ENCODE data around the gene EPS15. TPM values are rescaled to one million over a fixed set of nuclear protein-coding genes. Genes with fewer than 3 reads are reported as not detected.

The EPS15 gene
- polyA plus RNA-seq, 1 donor (not counting 4 experiments of a cell fraction or from before 2014, with no cell fraction given), result 33.2 TPM

- no peaks in the 10 kb centered on the region for H3K9me1 ChIP-seq (ENCODE audit: control insufficient read depth, extremely low read depth, insufficient read depth, low read length)
- dilution Hi-C loops (cut with MboI; ENCODE audit: extremely low pct_ligation_motif_present, low sequenced_read_pairs), result no loop called here
- H3K9me3 ChIP-seq (ENCODE audit: control insufficient read depth, low read depth, low read length), result no peaks in the 10 kb centered on the region
- no peaks in the 10 kb centered on the region for H3K27me3 ChIP-seq (ENCODE audit: control insufficient read depth, extremely low read depth, insufficient read depth, low read length)
- peaks cover 87% of the 10 kb centered on the region for H3K79me2 ChIP-seq (ENCODE audit: control insufficient read depth, insufficient read depth, low read length)
- H3K36me3 ChIP-seq (ENCODE audit: control insufficient read depth in 2 of 2, extremely low read depth in 1 of 2, insufficient read depth in 2 of 2, low read length in 2 of 2), result no peaks in the 10 kb centered on the region
- DNase-seq (ENCODE audit: low read depth, low spot score), result no peak
- TF ChIP-seq CTCF (optimal IDR thresholded peaks at IDR 0.05 in 1 of 3, IDR thresholded peaks at IDR 0.05 in 1 of 3, conservative IDR thresholded peaks at IDR 0.05 in 1 of 3; ENCODE audit: extremely low read depth in 1 of 3, insufficient read depth in 2 of 3, low read length in 3 of 3) (no peak), EZH2 (IDR thresholded peaks at IDR 0.05; ENCODE audit: low read length) (no peak)
- no peaks in the 10 kb centered on the region for H4K20me1 ChIP-seq (ENCODE audit: control insufficient read depth, extremely low read depth, insufficient read depth, low read length)
- H2AFZ ChIP-seq (ENCODE audit: control insufficient read depth, low read length), result no peak overlapping the region
- FAIRE-seq, result peak; percentile 61
- H3K4me2 ChIP-seq (ENCODE audit: control insufficient read depth, extremely low read depth, insufficient read depth, low read depth, low read length), result peak overlapping the region; percentile 55
- peaks cover 13% of the 10 kb centered on the region for H3K4me1 ChIP-seq (ENCODE audit: control insufficient read depth, extremely low read depth, insufficient read depth, low read length)
- peak overlapping the region in 1 of 3 experiments; percentile 26 for H3K4me3 ChIP-seq (ENCODE audit: control insufficient read depth in 2 of 3, extremely low read depth in 1 of 3, insufficient read depth in 2 of 3, low read depth in 1 of 3, low read length in 3 of 3)
- no peak overlapping the region for H3K9ac ChIP-seq (ENCODE audit: control insufficient read depth, extremely low read depth, insufficient read depth, low read length)
- no peak overlapping the region for H3K27ac ChIP-seq (ENCODE audit: control insufficient read depth, insufficient read depth, low read length)
Observed at GRCh38 chr1:51514733-51515132, 4.3 kb downstream of the EPS15 start.

- no peaks in the 10 kb centered on the region for H4K20me1 ChIP-seq (ENCODE audit: control insufficient read depth, extremely low read depth, insufficient read depth, low read length)
- no peak for FAIRE-seq
Observed at GRCh38 chr1:51512606-51513005, 6.5 kb downstream of the EPS15 start.

More at GRCh38 chr1:51512606-51513005, 6.5 kb downstream of the EPS15 start:
- no peaks in the 10 kb centered on the region for H3K9me3 ChIP-seq (ENCODE audit: control insufficient read depth, low read depth, low read length)
- no peaks in the 10 kb centered on the region for H3K9me1 ChIP-seq (ENCODE audit: control insufficient read depth, extremely low read depth, insufficient read depth, low read length)
- no peak for DNase-seq (ENCODE audit: low read depth, low spot score)
- no peak overlapping the region for H3K27ac ChIP-seq (ENCODE audit: control insufficient read depth, insufficient read depth, low read length)
- no peaks in the 10 kb centered on the region for H3K36me3 ChIP-seq (ENCODE audit: control insufficient read depth in 2 of 2, extremely low read depth in 1 of 2, insufficient read depth in 2 of 2, low read length in 2 of 2)
- TF ChIP-seq EZH2 (IDR thresholded peaks at IDR 0.05; ENCODE audit: low read length) (no peak), CTCF (optimal IDR thresholded peaks at IDR 0.05 in 1 of 3, IDR thresholded peaks at IDR 0.05 in 1 of 3, conservative IDR thresholded peaks at IDR 0.05 in 1 of 3; ENCODE audit: extremely low read depth in 1 of 3, insufficient read depth in 2 of 3, low read length in 3 of 3) (no peak)
- H3K4me1 ChIP-seq (ENCODE audit: control insufficient read depth, extremely low read depth, insufficient read depth, low read length), result peaks cover 12% of the 10 kb centered on the region
- H3K79me2 ChIP-seq (ENCODE audit: control insufficient read depth, insufficient read depth, low read length), result peaks cover 95% of the 10 kb centered on the region
- dilution Hi-C loops (cut with MboI; ENCODE audit: extremely low pct_ligation_motif_present, low sequenced_read_pairs), result no loop called here
- H3K9ac ChIP-seq (ENCODE audit: control insufficient read depth, extremely low read depth, insufficient read depth, low read length), result no peak overlapping the region
- no peak overlapping the region for H3K4me2 ChIP-seq (ENCODE audit: control insufficient read depth, extremely low read depth, insufficient read depth, low read depth, low read length)
- no peaks in the 10 kb centered on the region for H3K27me3 ChIP-seq (ENCODE audit: control insufficient read depth, extremely low read depth, insufficient read depth, low read length)
- no peak overlapping the region for H3K4me3 ChIP-seq (ENCODE audit: control insufficient read depth in 2 of 3, extremely low read depth in 1 of 3, insufficient read depth in 2 of 3, low read depth in 1 of 3, low read length in 3 of 3)
- no peak overlapping the region for H2AFZ ChIP-seq (ENCODE audit: control insufficient read depth, low read length)

Measured in keratinocyte (primary cell).